IPS-18a (cell line): ENCODE results near the gene MAML2.

Experiments used
- H3K27ac ChIP-seq: one replicate; pipeline ENCODE4 v1.5.1; 2013; ENCODE audit warnings: low read length
- H3K27me3 ChIP-seq: one replicate; pipeline ENCODE4 v1.6.1; 2013; ENCODE audit warnings: mild to moderate bottlenecking, low read length; ENCODE audit not compliant: control insufficient read depth, insufficient read depth
- H3K36me3 ChIP-seq: one replicate; pipeline ENCODE4 v1.6.1; 2013; ENCODE audit warnings: low read depth, low read length; ENCODE audit not compliant: control insufficient read depth
- H3K4me1 ChIP-seq: one replicate; pipeline ENCODE4 v1.6.1; 2013; ENCODE audit warnings: low read depth, low read length; ENCODE audit not compliant: control insufficient read depth
- H3K4me3 ChIP-seq: one replicate; pipeline ENCODE4 v1.5.1; 2013; ENCODE audit warnings: low read length
- H3K9ac ChIP-seq: one replicate; pipeline ENCODE4 v1.6.1; 2013; ENCODE audit warnings: mild to moderate bottlenecking, low read length, moderate library complexity
- H3K9me3 ChIP-seq: one replicate; pipeline ENCODE4 v1.6.1; 2013; ENCODE audit warnings: low read depth, low read length; ENCODE audit not compliant: control insufficient read depth

Gene MAML2

DNA sequence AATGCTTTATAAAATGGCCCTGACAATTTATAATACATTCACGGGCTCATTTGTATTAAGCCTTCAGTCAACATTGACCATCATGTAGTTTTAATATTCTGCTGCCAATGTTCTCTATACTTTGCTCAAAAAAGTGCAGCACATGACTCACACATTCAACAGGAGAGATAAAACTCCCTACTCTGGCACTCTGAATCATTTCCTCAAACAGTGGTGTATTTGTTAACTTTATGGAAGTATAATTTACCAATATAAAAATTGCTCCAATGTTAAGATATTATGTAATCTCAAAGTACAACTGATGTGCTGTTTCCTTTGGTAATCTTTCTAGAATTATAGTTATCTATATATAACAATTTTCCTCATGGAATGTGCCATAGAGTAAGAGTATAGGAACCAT lies 39.9 kb downstream of the MAML2 start:
- H3K27me3 ChIP-seq: no peaks in the 10 kb centered on the region
- H3K4me1 ChIP-seq: peaks cover 19% of the 10 kb centered on the region

DNA sequence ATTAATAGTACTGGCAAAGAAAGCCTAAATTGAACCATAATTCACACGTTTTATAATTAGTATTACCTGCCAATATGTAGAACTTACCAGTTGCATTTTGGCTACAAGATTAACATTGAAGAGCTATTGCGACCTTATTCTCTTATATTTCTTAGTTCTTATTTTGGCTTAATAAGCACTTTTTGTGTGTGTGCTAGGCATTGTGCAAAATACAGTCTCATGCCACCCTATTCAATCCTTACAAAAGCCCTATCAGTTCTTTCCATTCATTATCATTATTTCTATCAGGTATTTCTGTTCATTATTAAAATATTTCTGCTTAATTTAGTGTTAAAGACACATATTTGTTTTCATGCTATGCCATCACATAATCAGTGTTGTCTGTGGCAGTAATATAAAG lies 41.2 kb downstream of the MAML2 start:
- Histone ChIP-seq H3K36me3 (no peaks in the 10 kb centered on the region), H3K27ac (no peak overlapping the region), H3K4me1 (peaks cover 8% of the 10 kb centered on the region), H3K27me3 (no peaks in the 10 kb centered on the region), H3K4me3 (no peak overlapping the region), H3K9ac (no peak overlapping the region), H3K9me3 (no peaks in the 10 kb centered on the region)

More for the DNA sequence above, 39.9 kb downstream of the MAML2 start:
- H3K4me3 ChIP-seq: no peak overlapping the region
- no peaks in the 10 kb centered on the region for H3K36me3 ChIP-seq
- H3K9me3 ChIP-seq: no peaks in the 10 kb centered on the region
- no peak overlapping the region for H3K27ac ChIP-seq
- H3K9ac ChIP-seq: no peak overlapping the region

DNA sequence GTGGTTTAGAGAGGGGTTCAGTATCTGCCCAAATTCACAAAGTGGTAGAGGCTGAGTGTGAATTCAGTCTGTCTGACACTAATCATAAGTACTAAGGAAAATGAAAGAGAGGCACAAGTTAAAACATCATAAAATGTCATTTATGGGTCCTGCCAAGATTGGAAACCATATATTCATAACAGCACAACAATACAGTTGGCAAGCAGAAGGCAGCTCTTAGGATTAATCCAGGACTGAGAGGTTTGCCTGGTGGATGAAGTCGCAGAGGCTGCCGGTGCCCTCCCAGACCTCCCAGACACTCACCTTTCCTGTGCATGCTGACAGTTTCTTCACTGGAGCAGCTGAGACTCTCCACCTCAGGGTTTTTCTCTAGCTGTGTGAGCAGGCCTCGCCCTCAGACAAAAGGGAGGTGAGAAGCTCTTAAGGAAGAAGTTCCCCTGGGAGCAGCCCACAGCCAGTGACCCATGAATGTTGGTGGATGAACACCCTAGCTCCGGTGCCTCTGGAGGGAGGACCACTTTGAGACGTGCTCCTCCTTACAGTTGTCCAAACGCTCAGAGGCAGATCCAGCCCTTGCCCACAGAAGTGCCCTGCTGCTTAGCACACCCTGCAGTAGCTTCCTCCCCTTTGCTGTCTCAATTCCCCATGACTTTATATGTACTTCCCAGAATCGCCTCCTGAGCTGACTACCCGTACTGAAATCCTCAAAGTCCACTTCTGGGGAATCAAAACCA lies 43.7 kb downstream of the MAML2 start:
- H3K27ac ChIP-seq: no peak overlapping the region
- H3K4me1 ChIP-seq: peaks cover under 1% of the 10 kb centered on the region
- H3K27me3 ChIP-seq: no peaks in the 10 kb centered on the region
- no peaks in the 10 kb centered on the region for H3K36me3 ChIP-seq
- H3K9me3 ChIP-seq: no peaks in the 10 kb centered on the region
- H3K9ac ChIP-seq: no peak overlapping the region
- no peak overlapping the region for H3K4me3 ChIP-seq

DNA sequence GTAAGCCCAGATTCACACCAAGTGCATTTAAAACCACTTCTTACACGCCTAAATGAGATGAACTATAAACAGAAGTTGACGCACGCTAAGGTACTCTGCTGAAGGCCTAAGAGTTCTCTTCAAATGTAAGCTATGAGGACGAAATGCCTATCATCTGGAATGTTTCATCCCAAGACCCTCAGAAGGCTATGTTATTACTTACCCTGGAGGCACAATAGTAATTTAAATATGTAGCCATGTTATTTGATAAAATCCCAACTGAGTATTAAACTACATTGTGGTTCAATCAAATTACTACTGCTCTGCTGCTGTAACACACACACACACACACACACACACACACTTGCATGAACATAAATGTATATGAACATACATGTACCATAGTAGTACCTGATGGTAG lies 47.6 kb downstream of the MAML2 start:
- no peaks in the 10 kb centered on the region for H3K9me3 ChIP-seq
- no peak overlapping the region for H3K4me3 ChIP-seq
- H3K27ac ChIP-seq: no peak overlapping the region
- H3K9ac ChIP-seq: no peak overlapping the region
- peaks cover 3% of the 10 kb centered on the region for H3K4me1 ChIP-seq
- H3K27me3 ChIP-seq: no peaks in the 10 kb centered on the region
- H3K36me3 ChIP-seq: no peaks in the 10 kb centered on the region

DNA sequence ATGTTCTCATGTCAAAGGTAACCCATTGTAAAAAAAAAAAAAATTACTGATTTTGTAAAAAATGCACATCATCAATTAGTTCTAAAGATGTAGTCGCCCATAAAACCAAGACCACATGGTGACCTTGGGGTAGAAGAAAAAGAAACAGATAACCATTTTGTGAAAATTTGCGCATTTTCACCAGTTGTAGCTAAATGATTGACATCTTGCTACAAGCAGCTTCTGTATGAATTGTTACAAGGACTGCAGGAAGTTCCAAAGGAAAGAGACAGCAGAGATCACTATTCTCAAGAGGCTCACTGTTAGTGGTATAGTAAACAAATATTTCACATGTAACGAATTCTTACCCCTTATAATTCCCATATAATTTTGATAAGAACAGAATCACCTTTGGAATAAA lies 48.7 kb downstream of the MAML2 start:
- Histone ChIP-seq H3K9ac (no peak overlapping the region), H3K27me3 (no peaks in the 10 kb centered on the region), H3K4me1 (peaks cover 3% of the 10 kb centered on the region), H3K36me3 (no peaks in the 10 kb centered on the region), H3K27ac (no peak overlapping the region), H3K4me3 (no peak overlapping the region), H3K9me3 (no peaks in the 10 kb centered on the region)

DNA sequence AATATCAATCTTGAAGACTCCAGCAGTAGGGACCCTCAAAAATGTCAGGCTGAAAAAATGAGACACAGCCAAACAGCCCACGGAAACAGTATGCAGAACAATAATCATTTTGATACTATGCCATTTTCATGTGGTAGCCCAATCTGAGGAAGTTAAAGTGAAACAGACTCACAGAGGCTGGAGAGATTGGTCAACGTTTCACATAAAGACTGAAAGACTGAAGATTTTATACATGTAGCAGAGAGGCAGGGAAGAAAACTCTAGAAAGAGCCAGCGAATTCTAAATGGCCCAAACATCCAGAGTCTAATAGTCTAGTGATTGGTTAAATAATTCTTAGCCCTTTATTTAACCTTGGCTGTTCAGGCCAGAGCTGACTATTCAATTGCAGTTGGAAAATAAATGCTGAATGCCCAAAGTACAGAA lies 49.4 kb downstream of the MAML2 start:
- H3K36me3 ChIP-seq: no peaks in the 10 kb centered on the region
- H3K4me3 ChIP-seq: no peak overlapping the region

DNA sequence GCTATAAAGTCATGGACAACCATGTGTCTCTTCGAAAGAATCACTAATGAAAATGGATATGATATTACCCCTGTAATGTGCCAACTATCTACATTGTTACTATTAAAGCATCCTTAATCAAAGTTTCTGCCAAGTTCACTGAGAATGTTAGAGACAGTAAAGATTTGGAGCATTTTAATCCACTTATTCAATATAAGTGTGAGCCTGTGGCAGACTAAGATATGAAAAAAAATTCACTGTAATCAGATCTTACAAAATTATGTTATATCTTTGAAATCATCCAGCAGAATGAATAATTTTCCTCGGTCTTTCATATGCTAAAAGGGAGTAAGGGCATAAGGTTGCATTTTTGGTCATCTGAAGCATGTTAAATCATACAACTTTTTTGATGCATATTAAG lies 49.9 kb downstream of the MAML2 start:
- no peaks in the 10 kb centered on the region for H3K27me3 ChIP-seq
- H3K4me1 ChIP-seq: peaks cover 3% of the 10 kb centered on the region

More for the DNA sequence above, 49.4 kb downstream of the MAML2 start:
- Histone ChIP-seq H3K4me1 (peaks cover 3% of the 10 kb centered on the region), H3K27ac (no peak overlapping the region), H3K9me3 (no peaks in the 10 kb centered on the region), H3K27me3 (no peaks in the 10 kb centered on the region), H3K9ac (no peak overlapping the region)

DNA sequence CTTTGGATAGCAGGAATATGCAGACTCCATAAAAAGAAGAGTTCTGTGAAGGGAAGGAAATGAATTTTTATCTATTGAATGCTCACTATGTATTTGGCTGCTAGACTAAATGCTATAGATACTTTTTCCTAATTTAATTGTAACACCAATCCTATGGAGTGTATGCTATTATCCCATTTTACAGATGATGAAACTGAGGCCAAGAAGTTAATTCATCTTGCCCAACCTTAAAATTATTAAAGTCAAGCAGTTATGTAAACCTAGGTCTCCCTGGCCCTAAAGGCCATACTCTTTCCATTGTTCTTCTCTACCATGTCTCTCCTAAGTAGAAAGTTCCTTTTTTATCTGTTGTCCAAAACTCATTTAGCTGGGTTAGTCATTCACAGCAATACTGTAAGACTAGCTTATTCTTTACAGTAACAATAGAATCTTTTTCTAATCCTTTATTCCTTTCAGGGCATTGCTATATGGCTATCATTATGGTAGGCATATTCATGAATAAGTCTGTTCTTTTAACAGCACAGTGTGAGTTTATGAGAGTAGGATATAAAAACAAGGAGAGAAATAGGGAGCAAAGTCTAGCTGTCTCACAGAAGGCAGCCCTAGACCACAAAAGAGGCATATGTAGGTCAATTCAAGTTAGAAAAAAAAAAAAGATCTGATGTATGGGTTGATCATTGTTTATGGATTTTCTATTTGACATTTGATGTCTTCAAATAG lies 50.5 kb downstream of the MAML2 start:
- Histone ChIP-seq H3K9me3 (no peaks in the 10 kb centered on the region), H3K4me3 (no peak overlapping the region), H3K27ac (no peak overlapping the region), H3K27me3 (no peaks in the 10 kb centered on the region), H3K9ac (no peak overlapping the region), H3K36me3 (no peaks in the 10 kb centered on the region), H3K4me1 (peaks cover 3% of the 10 kb centered on the region)

More for the DNA sequence above, 49.9 kb downstream of the MAML2 start:
- Histone ChIP-seq H3K4me3 (no peak overlapping the region), H3K36me3 (no peaks in the 10 kb centered on the region), H3K27ac (no peak overlapping the region), H3K9me3 (no peaks in the 10 kb centered on the region), H3K9ac (no peak overlapping the region)

DNA sequence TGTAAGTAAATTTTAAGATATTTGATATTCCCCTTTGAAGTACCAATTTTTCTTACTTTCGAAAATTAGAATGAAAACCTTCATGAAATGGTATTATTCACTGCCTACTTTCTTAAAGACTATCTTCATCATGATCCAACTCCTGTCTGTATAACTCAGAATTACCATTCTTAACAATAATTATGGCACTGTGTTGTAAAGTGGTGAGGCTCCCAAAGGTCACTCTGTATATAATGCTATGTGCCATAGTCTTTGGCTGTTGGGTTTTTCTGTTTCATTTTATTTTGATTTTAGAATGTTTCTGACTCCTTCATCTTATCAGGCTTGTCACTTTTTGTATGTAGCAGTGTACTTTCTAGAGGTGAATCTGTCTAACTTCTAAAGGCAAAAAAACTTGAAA lies 52.4 kb downstream of the MAML2 start:
- no peaks in the 10 kb centered on the region for H3K27me3 ChIP-seq
- H3K9me3 ChIP-seq: no peaks in the 10 kb centered on the region
- no peak overlapping the region for H3K27ac ChIP-seq
- H3K9ac ChIP-seq: no peak overlapping the region
- no peak overlapping the region for H3K4me3 ChIP-seq
- peaks cover 3% of the 10 kb centered on the region for H3K4me1 ChIP-seq
- no peaks in the 10 kb centered on the region for H3K36me3 ChIP-seq

DNA sequence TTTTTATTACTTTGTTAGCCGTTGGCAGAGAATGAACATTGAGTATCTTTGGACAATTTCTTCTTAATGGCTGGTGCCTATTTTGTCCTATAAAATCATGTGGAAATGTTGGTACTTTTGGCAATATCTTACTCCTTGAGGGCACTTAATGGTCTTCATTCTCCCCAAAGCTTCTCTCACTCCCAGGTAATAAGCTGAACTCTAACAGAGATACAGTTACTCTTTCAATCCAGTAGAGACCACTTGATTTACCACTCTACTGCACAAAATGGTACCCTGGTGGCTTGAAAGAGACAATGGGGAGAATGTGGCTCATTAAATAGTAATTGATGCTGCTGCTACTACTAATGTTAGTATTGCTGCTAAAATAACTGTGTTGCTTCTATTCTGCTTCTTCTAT lies 53.0 kb downstream of the MAML2 start:
- H3K36me3 ChIP-seq: no peaks in the 10 kb centered on the region
- H3K27ac ChIP-seq: no peak overlapping the region
- H3K27me3 ChIP-seq: no peaks in the 10 kb centered on the region
- no peak overlapping the region for H3K4me3 ChIP-seq
- no peak overlapping the region for H3K9ac ChIP-seq
- no peaks in the 10 kb centered on the region for H3K9me3 ChIP-seq
- peaks cover 3% of the 10 kb centered on the region for H3K4me1 ChIP-seq

DNA sequence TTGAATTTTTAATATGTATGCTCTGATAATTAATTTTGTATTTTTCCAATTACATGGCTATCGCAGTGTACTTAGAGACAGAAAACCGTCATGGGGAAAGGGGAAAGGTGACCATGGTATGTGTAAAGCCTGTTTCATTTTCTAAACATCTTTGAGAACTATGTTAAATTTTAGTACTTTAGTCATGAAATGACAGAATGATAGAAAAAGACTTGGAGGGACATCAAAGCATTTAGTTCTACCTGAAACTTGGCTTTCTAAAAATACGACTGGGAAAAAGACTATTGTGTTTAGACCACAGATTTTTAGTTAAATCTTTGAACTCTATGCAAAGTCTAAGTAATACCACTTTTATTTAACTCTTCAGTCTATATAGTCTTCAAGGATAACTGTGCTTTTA lies 54.1 kb downstream of the MAML2 start:
- Histone ChIP-seq H3K9ac (no peak overlapping the region), H3K4me1 (no peaks in the 10 kb centered on the region), H3K36me3 (no peaks in the 10 kb centered on the region), H3K27me3 (no peaks in the 10 kb centered on the region), H3K9me3 (no peaks in the 10 kb centered on the region), H3K27ac (no peak overlapping the region), H3K4me3 (no peak overlapping the region)
